PFSK-1 (cell line): Measurements from ENCODE around the gene ZNF341.

ENCODE experiments used
- FOXP2 ChIP-seq: optimal IDR thresholded peaks from 2 replicates; pipeline ENCODE3; 2011; ENCODE audit warnings: borderline replicate concordance, control low read depth, inconsistent platforms; ENCODE audit not compliant: insufficient read depth; ENCODE audit errors: extremely low read length, extremely low read depth
- POLR2AphosphoS5 ChIP-seq: IDR thresholded peaks from 2 replicates; pipeline ENCODE4 v1.6.1; 2012; ENCODE audit warnings: low read depth, mild to moderate bottlenecking, control low read depth, low read length, moderate library complexity
- REST ChIP-seq, 2 experiments: IDR thresholded peaks; 2 replicates each; pipeline versions ENCODE4 v1.6.1 to v1.8.0; 2011 to 2012; ENCODE audit warnings: low read depth in 2 of 2, low read length in 2 of 2, control low read depth in 1 of 2, inconsistent platforms in 1 of 2, mild to moderate bottlenecking in 1 of 2, moderate library complexity in 1 of 2; ENCODE audit not compliant: insufficient read depth in 1 of 2
- SIN3A ChIP-seq: IDR thresholded peaks from 2 replicates; pipeline ENCODE4 v1.6.1; 2012; ENCODE audit warnings: mild to moderate bottlenecking, low read length, moderate library complexity, borderline replicate concordance; ENCODE audit not compliant: insufficient read depth
- TAF1 ChIP-seq: IDR thresholded peaks from 2 replicates; pipeline ENCODE4 v1.6.1; 2012; ENCODE audit warnings: low read length, control low read depth, borderline replicate concordance; ENCODE audit not compliant: insufficient read depth

ZNF341 gene

DNA sequence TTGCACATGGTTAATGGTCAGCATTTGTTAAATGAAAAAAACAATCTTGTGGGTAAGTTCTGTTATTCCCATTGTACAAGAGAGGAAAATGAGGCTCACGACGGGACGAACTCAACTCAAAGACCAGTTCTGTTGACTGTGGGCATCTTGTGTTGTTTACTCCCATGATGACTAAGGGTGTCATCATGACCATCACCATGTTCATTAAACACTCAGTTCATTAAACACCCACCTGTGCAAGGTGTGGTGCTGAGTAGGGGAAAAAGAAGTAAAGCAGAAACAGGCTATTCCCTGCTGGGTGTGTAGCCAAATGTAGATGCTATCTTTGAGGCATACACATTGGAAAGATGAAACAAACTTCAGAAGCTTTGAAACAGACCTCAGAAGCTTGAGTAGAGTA is 83.9 kb downstream of the ZNF341 start:
- no peak for TF ChIP-seq POLR2AphosphoS5

DNA sequence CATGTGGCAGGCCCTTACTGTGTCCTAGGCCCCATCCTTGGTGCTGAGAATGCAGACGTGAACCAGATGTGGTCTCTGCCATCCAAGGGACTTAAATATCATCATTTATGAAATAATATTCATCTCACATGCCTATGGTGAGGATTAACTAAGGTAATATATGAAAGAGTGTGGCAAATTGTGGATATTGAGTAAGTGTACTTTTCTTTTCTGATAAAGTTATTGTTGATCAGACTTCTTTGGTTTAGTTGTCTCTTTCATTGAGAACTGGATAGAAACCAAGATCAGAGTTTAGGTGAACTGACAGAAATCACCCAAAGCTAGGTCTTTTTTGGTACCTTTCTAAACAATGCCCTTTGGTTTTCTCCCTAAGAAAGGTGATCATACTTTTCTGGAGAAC is 84.4 kb downstream of the ZNF341 start:
- TF ChIP-seq REST (IDR thresholded peaks at IDR 0.05; ENCODE audit: insufficient read depth in 1 of 2, low read depth in 2 of 2, low read length in 2 of 2) (no peak), SIN3A (no peak), TAF1 (no peak), POLR2AphosphoS5 (no peak)

DNA sequence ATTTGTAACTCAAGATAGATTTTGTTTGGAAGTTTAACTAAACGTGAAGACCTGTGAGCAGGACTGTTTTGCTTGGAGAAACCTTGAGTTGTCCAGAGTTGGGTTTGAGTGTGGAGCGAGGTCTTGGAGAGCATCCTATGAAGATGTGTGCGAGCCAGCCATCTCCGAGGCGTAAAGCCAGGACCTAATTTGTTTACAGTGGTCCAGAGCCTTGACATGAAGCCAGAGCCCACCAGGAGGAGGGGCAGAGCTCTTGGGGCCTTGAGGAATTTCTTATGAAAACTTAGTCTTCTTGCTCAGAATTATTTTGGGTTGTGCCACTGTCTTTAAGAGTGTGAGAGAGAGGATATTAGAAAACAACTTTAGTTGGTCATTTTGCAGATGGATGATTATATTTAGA is 85.6 kb downstream of the ZNF341 start:
- no peak for TF ChIP-seq SIN3A
- no peak for TF ChIP-seq POLR2AphosphoS5
- TF ChIP-seq REST (IDR thresholded peaks at IDR 0.05; ENCODE audit: insufficient read depth in 1 of 2, low read depth in 2 of 2, low read length in 2 of 2), result no peak
- no peak for TF ChIP-seq TAF1
- no peak for TF ChIP-seq FOXP2

DNA sequence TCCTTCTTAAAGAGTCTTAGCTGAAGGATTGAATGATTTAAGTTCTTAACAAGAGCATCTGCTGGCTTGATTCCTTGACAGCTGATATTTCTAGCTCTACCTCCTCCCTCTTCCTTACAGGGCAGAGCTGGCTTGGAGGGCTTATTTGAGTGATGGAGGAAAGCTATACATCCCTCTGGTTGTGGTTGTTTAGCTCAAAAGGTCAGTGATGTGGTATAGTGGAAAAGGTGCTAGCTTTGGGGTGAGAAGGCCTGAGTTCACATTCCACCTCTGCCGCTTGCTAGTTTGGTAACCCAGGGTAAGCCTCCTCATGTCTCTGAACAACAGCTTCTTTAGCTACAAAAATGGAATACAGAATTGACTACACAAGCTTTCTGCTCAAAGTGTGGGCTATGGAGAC is 87.7 kb downstream of the ZNF341 start:
- TF ChIP-seq REST (IDR thresholded peaks at IDR 0.05; ENCODE audit: insufficient read depth in 1 of 2, low read depth in 2 of 2, low read length in 2 of 2) (no peak), SIN3A (no peak), POLR2AphosphoS5 (no peak), FOXP2 (no peak), TAF1 (no peak)

DNA sequence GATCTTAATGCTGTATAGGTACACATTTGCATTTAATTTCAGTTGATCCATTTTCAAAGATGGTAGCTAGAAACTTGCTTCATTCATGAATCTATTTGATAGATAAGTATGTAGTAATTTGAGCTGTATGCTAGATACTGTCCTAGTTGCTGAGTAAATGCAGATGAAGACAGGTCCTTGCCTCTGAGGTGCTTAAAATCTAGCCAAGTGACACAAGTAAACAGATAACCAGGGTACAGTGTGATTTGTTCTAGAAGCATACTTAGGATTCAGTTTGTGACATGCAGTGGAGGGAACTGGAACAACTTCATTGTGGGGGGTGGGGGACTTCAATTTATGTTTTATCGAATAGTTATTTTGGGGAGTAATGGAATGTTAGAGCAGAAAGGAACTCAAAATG is 88.6 kb downstream of the ZNF341 start:
- TF ChIP-seq POLR2AphosphoS5 (no peak), SIN3A (no peak), TAF1 (no peak), FOXP2 (no peak), REST (IDR thresholded peaks at IDR 0.05; ENCODE audit: insufficient read depth in 1 of 2, low read depth in 2 of 2, low read length in 2 of 2) (no peak)
